Measurements from ENCODE around the gene ITGB5. TPM values are rescaled to one million over a fixed set of nuclear protein-coding genes. Genes with fewer than 3 reads are reported as not detected.

ITGB5 gene
- total RNA-seq, 1 donor from 2014 or later = not detected

DNA sequence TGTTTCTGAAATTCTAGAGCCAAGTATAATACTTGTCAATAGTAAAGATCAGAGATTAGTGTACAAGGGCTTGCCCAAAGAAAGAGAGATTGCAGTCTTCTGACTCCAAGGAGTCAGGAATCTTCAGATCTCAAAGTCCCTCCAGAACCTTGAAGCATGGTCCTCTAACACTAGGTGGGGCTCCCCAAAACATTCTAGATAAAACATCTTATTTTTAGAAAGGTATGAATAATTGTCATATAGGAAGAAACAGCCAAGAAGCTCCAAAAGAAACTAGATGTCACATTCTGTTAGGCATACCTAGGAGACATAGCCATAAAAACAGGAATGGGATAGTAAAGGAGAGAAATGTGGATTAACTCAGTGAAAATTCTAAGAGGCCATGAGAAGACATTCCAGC is 36.7 kb upstream of the ITGB5 start:
- CTCF ChIA-PET = no interaction called here
- Mint-ChIP-seq H3K4me1 (no peaks in the 10 kb centered on the region), H3K27me3 (peaks cover 14% of the 10 kb centered on the region), H3K36me3 (ENCODE audit: low read depth) (no peaks in the 10 kb centered on the region), H3K9me3 (no peaks in the 10 kb centered on the region), H3K4me3 (no peak overlapping the region), H3K27ac (no peak overlapping the region)
- TF ChIP-seq, protein P1, sequence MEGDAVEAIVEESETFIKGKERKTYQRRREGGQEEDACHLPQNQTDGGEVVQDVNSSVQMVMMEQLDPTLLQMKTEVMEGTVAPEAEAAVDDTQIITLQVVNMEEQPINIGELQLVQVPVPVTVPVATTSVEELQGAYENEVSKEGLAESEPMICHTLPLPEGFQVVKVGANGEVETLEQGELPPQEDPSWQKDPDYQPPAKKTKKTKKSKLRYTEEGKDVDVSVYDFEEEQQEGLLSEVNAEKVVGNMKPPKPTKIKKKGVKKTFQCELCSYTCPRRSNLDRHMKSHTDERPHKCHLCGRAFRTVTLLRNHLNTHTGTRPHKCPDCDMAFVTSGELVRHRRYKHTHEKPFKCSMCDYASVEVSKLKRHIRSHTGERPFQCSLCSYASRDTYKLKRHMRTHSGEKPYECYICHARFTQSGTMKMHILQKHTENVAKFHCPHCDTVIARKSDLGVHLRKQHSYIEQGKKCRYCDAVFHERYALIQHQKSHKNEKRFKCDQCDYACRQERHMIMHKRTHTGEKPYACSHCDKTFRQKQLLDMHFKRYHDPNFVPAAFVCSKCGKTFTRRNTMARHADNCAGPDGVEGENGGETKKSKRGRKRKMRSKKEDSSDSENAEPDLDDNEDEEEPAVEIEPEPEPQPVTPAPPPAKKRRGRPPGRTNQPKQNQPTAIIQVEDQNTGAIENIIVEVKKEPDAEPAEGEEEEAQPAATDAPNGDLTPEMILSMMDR (IDR thresholded peaks at IDR 0.05) = no peak
- no peak for DNase-seq
- intact Hi-C loops (cut with micrococcal nuclease) = loop anchor here (10.0 kb wide), 1 partner anchor 221 kb away; no protein-coding TSS in a partner anchor
- POLR2A ChIA-PET = no interaction called here
- no peak for ATAC-seq (ENCODE audit: low read depth)

DNA sequence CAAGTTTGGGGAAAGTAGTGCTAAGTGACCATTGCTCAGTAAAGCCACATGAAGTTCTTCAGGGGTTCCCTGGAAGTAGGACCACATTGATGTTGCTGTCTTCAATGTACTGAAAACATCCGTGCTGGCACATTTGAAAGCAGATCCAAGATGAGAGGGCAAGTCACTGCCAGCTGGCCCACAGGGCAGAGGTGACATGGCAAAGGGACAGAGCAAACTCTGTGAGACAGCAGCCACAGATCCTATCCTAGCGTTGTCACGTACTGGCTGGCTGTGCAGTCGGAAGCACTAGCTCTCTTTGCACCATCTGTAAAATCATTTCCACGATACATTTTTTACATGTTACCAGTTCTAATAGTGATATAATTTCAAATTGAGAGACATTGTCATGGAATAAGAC is 33.6 kb upstream of the ITGB5 start:
- no peak overlapping the region for H3K4me3 Mint-ChIP-seq
- H3K27ac Mint-ChIP-seq = no peak overlapping the region
- H3K9me3 Mint-ChIP-seq = no peaks in the 10 kb centered on the region
- H3K4me1 Mint-ChIP-seq = no peaks in the 10 kb centered on the region
- ATAC-seq (ENCODE audit: low read depth) = no peak
- intact Hi-C loops (cut with micrococcal nuclease) = loop anchor here (10.0 kb wide), 1 partner anchor 224 kb away; no protein-coding TSS in a partner anchor
- ChIA-PET CTCF (interaction anchor here (1.2 kb wide), 1 partner anchor 9 kb away, joined by 4 read pairs; no protein-coding TSS in a partner anchor), POLR2A (no interaction called here)
- TF ChIP-seq, protein P1 (IDR thresholded peaks at IDR 0.05) = no peak
- H3K36me3 Mint-ChIP-seq (ENCODE audit: low read depth) = no peaks in the 10 kb centered on the region
- DNase-seq = no peak
- H3K27me3 Mint-ChIP-seq = peaks cover 16% of the 10 kb centered on the region

DNA sequence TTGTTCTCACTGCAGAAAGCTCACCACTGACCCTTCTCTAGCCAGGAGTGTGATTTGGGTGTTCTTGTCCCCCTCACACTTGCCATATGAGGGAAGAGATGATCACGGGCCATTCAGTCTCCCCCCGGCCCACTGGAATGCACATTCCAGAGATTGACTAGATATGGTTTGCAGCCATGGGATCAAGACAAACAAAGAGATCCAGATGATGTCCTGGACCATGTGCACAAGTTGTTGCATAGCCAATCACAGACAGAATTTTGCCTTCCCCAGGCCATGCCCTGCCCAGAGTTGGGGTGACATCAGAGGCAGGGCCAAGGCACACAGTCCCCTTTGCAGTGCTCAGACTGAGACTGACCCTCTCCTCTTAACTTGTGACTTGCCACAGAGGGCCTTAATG is 32.6 kb upstream of the ITGB5 start:
- intact Hi-C loops (cut with micrococcal nuclease) = loop anchor here (10.0 kb wide), 1 partner anchor 225 kb away; no protein-coding TSS in a partner anchor
- Mint-ChIP-seq H3K4me3 (no peak overlapping the region), H3K27ac (no peak overlapping the region), H3K4me1 (no peaks in the 10 kb centered on the region), H3K27me3 (peaks cover 16% of the 10 kb centered on the region), H3K36me3 (ENCODE audit: low read depth) (no peaks in the 10 kb centered on the region), H3K9me3 (no peaks in the 10 kb centered on the region)
- ChIA-PET POLR2A (no interaction called here), CTCF (no interaction called here)
- TF ChIP-seq, protein P1 (IDR thresholded peaks at IDR 0.05) = no peak
- DNase-seq = no peak
- no peak for ATAC-seq (ENCODE audit: low read depth)

DNA sequence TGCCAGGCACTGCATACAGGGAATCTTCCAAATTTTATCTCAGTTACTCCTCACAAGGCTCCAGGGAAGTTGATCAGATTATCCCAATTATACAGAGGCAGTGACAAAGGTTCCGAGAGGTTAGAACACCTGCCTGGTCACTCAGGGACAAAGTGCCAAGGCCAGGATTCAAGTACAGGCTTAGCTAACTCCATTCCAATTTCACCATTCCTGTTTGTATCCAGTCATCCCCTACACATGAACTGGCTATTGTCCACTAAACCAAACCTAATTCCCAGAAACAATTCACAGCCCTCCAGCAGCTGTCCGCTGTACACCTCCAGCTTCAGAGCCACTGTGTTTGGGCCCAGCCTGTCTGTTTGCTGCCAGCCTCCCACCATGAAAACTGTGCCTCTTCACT is 31.4 kb upstream of the ITGB5 start:
- no peak for ATAC-seq (ENCODE audit: low read depth)
- Mint-ChIP-seq H3K4me1 (no peaks in the 10 kb centered on the region), H3K9me3 (no peaks in the 10 kb centered on the region), H3K4me3 (no peak overlapping the region), H3K27ac (no peak overlapping the region), H3K36me3 (ENCODE audit: low read depth) (no peaks in the 10 kb centered on the region), H3K27me3 (peaks cover 7% of the 10 kb centered on the region)
- no peak for DNase-seq
- CTCF ChIA-PET = no interaction called here
- intact Hi-C loops (cut with micrococcal nuclease) = no loop called here
- TF ChIP-seq, protein P1 (IDR thresholded peaks at IDR 0.05) = no peak
- POLR2A ChIA-PET = no interaction called here

DNA sequence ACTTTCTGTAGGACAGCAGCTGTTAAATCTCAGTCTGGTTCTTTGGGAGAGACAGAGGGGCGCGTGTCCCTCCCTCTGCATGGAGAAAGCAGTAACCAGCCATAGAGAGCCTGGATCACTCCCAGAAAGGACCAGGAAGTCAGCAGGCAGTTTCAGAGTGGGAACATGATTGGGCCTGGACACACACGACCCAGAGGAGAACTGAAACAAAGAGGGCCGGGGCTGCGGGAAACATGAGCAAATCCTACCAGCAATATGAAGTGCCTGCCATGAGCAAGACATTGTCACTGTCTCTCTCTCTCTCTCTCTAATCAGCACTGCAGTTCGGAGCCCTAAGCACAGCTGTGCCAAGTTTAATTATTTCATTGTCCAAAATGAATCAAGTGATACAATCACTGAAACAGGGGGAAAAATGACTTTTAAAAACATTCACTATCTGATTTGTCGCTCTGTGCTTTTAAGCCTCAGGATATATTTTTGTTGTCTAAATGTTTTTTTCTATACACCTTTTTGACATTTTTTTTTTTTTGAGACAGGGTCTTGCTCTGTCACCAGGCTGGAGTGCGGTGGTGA is 29.8 kb upstream of the ITGB5 start:
- Mint-ChIP-seq H3K4me3 (no peak overlapping the region), H3K27me3 (peaks cover 6% of the 10 kb centered on the region), H3K4me1 (no peaks in the 10 kb centered on the region), H3K36me3 (ENCODE audit: low read depth) (no peaks in the 10 kb centered on the region), H3K27ac (no peak overlapping the region), H3K9me3 (no peaks in the 10 kb centered on the region)
- CTCF ChIA-PET = no interaction called here
- POLR2A ChIA-PET = no interaction called here
- DNase-seq = no peak
- intact Hi-C loops (cut with micrococcal nuclease) = no loop called here
- TF ChIP-seq, protein P1 (IDR thresholded peaks at IDR 0.05) = no peak
- no peak for ATAC-seq (ENCODE audit: low read depth)
